HG03280 (cell line): ENCODE measurements around the gene FARP1.

ENCODE experiments used
- ATAC-seq: cut with Tn5 transposase; IDR thresholded peaks from one replicate; pipeline ENCODE4 v1.9.1; 2021; ENCODE audit warnings: mild to moderate bottlenecking, moderate library complexity; ENCODE audit not compliant: unreplicated experiment

Gene FARP1

GRCh38 chr13:98322091-98322718 is 179.3 kb downstream of the FARP1 start:
- ATAC-seq: no peak

GRCh38 chr13:98324105-98324504 is 181.2 kb downstream of the FARP1 start:
- no peak for ATAC-seq

GRCh38 chr13:98325724-98326123 is 182.8 kb downstream of the FARP1 start:
- no peak for ATAC-seq

DNA sequence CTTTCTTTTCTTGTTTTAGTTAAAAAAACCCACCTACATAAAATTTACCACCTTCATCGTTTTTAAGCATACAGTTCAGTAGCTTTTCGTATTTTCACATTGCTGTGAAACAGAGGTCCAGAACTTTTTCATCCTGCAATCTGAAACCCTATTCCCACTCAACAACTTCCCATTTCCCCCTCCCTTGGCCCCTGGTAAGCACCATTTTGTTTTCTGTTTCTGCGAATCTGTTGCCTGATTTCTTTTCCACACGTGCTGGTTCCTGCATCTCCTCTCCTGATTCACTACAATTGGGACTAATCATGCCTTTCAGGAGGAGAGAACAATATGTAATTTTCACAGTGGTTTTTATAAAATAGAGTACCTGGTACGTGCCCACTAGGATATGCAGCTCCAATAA is 183.4 kb downstream of the FARP1 start:
- no peak for ATAC-seq

DNA sequence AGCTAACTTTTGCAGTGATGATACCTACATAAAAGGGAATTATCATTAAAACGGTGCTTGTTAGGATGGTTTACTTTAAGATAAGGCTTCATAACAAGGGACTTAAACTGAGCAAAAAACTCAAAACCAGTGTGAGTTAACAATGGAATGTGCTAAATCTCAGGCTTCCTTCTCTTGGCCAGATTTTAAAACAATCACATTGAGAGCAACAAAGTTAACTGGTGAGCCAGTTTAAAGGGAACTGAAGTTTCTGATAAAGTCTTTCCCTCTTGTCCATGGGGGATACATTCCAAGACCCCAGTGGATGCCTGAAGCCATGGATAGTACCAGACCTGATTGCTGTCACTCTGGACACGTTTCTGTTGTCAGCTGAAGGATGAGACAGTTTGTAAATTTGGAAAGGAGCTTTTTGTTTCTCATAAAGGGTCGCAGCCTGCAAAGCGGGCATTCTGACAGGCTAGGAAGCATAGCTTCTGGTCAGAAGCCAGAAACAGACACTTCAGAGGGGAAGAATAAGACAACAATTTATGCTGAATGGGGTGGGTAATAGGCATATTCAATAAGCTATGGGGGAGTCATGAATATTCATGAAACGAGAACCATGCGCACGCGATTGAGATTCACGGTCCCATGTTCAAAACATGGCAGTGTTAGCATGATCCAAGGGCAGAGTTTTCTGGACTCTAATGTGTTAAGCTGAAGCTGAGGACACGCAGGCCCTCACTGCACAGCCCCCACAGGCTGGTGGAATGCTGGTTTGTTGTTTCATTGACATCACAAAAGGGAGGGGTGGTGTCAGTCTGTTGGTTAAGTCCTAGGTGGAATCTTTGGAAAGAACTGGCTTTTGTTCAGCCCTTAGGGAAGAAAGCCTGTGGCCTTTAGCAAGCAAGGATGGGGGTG is 184.7 kb downstream of the FARP1 start:
- no peak for ATAC-seq

DNA sequence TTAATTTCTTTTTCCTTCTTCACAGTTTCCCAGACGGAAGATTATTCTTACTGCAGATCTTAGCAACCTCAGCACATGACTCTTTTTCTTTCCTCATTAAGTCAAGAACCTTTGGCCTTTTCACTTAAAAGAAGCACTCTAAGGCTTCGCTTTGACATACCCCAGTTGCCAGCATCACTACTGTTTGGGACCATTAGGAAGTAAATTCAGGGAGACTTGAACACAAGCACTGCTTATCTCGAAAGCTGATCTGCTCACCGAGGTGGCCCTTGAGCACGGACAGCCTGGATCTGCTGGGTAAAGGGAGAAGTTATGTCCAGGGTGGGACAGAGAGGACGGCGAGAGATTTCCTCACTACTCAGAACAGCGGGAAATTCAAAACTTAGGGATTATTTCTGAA is 185.6 kb downstream of the FARP1 start:
- no peak for ATAC-seq

DNA sequence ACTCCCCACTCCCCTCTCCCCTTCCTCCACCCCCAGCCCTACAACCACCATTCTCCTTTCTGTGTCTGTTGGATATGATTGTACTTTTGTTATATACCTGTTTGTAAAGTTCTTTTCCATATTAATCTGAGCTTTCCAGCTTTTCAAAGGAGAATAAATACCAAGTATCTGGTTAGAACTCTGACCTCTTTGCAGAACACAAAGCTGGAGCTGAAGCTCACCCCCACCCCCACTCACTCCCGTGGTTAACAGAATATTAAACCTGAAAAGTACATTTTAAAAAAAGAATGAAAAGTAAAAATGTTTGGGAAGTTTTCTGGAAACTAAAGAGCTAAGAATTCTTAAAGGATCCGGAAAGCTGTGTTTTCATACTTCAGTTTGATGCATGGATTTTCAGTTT is 189.3 kb downstream of the FARP1 start:
- ATAC-seq: no peak

DNA sequence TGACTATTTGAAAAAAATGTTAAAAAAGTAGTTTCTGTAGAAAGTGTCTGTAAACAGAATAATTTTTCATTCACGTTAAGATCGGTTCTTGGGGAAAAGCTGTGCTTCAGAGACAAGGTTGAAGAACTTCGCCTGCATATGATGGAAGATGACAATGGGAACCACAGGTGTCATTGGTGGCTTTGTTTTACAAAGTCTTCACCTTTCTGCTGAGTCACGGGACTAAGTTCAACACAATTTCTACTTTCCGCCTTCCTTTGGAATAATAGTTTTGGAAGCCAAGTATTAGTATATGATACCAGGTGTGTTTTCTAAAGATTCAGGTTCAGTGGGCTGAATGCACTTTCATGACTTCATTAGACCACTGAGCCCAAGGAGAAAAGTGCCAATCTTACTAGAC is 189.8 kb downstream of the FARP1 start:
- no peak for ATAC-seq

- no peak for ATAC-seq
Measured at GRCh38 chr13:98333486-98333885, 190.6 kb downstream of the FARP1 start.

DNA sequence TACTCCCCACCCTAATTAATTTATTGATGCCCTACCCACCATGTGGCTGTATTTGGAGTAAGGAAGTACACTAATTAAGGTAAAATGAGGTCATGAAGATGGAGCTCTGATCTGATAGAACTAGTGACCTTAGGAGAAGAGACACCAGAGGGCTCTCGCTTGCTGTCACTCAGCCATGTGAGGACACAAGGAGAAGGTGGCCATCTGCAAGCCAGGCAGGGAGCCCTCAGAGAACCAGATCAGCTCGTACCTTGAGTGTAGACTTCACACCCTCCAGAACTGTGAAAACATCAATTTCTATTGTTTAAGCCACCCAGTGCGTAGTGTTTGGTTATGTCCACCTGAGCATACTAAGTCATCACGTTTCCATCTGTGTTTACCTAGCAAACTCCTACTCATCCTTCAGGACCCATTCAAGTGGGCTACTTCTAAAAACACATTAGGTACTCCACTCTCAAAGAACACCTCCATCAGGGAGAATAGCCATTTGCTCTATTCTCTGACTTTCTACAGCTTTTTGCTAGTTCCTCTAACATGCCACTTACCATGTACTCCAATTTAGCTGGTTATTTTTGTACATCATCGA is 191.8 kb downstream of the FARP1 start:
- no peak for ATAC-seq

DNA sequence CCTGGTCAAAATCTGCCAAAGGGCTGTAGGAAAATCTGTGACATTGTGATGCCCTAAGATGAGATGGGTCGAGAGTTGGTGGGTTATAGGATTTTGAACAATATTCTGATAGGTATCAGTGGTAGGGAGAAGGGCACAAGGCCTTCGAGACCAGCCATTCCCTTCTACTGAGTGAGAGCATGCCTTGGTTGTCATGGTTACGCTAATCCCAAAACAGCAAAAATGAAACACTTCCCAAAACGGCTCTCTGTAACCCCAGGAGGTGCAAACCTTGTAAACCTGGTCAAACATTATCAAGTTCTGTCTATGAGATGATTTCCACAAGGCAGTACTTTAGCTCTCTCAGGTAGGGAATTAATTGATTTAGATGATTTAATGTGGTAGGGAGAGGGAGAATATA is 192.8 kb downstream of the FARP1 start:
- no peak for ATAC-seq

GRCh38 chr13:98338310-98338709 is 195.4 kb downstream of the FARP1 start:
- ATAC-seq: no peak

DNA sequence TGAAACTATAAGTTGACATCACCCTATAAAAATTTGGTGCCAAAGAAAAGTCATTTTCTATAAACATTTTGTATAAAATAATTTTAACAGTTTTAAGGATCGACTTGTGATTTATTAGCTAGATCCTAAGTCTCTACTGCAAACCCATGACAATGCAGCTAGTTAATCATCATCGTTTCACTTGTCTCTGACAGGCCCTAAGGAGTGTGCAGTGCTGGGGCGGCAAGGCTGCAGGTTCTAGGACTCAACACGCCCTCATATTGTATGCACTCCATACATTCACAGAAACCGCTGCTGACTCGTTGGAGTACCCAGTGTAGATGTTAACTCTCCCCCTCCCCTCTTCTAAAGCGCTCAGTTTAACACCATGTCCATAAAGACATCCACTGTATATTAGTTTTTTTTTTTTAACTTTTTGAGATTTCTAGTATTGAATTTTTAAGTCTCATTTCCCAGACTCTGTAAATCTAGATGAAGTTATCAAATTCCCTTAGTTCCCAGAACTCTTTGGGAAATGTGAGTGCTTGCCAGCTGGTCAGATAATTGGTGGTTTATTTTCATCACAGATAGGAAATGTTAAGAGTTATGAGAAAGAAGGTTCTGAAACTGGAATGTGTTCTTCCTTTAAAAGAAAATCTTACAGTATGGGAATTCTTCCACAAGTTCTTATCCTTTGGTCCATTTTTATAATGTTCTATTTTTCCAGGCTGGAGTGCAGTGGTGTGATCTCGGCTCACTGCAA is 197.0 kb downstream of the FARP1 start:
- ATAC-seq: no peak

GRCh38 chr13:98342953-98343352 is 200.1 kb downstream of the FARP1 start:
- ATAC-seq: no peak

DNA sequence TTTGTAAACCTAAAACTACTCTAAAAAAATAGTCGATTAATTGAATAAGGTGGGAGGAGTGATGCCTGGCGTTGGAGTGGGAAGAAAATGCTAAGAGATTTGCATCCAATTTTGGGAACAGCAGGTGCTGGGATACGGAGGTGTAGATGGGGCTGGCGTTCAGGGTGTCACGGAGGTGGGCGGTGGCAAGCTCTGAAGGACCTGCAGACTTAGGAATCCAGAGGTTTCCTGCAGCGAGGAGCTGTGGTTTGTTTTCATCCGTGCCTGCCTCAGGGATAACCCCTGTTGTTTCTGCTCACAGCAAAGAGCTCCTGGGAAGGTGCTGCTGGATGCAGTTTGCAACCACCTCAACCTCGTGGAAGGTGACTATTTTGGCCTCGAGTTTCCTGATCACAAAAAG is 200.6 kb downstream of the FARP1 start:
- ATAC-seq: no peak

GRCh38 chr13:98344392-98344791 is 201.5 kb downstream of the FARP1 start:
- ATAC-seq: no peak

GRCh38 chr13:98345107-98345935 is 202.4 kb downstream of the FARP1 start:
- no peak for ATAC-seq

DNA sequence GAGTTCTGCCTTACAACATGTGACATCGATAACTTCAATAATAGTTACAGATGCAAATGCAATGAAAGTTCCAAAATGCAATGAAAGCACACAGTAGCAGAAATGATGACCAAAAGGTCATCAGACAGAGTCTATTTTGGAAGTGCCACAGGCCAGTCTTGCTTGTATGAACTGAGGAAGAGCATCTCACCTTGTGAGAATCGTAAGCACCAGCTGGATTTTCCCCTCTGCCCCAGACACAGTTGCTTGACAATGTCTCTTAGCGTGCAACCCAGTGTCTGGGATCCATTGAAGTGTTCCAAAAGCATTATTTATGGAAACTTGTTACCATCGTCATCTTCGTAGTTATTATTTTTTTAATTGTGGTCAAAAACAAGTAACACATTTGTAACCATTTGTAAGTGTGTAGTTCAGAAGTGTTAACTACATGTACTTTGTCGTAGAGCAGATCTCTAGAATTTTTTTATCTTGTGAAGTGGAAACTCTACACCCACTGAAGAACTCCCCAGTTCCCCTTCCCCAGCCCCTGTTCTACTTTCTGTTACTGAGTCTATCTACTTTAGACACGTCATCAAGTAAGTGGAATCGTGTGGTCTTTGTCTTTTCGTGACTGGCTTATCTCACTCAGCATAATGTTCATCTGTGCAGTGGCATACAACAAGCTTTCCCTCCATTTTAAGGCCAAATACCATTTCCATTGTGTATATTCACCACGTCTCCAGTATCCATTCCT is 204.2 kb downstream of the FARP1 start:
- ATAC-seq: no peak

GRCh38 chr13:98347756-98348155 is 204.9 kb downstream of the FARP1 start:
- no peak for ATAC-seq
